T-helper 2 cell (primary cell): ENCODE data around the gene VWA3B.
"Not testable (repeated sequence)": the region's sequence is repeated elsewhere in the genome, so short reads cannot be mapped to it uniquely, and the experiment has no call there.

Experiments used
- DNase-seq, 5 experiments: peaks; one replicate each; pipeline versions ENCODE4 v3.0.0 to v3.0.0-alpha.2; 2012 to 2022
- total RNA-seq, 2 donors: gene quantifications; one replicate each; lab custom pipeline; 2026; lab: John Stamatoyannopoulos, UW

VWA3B gene, protein sequence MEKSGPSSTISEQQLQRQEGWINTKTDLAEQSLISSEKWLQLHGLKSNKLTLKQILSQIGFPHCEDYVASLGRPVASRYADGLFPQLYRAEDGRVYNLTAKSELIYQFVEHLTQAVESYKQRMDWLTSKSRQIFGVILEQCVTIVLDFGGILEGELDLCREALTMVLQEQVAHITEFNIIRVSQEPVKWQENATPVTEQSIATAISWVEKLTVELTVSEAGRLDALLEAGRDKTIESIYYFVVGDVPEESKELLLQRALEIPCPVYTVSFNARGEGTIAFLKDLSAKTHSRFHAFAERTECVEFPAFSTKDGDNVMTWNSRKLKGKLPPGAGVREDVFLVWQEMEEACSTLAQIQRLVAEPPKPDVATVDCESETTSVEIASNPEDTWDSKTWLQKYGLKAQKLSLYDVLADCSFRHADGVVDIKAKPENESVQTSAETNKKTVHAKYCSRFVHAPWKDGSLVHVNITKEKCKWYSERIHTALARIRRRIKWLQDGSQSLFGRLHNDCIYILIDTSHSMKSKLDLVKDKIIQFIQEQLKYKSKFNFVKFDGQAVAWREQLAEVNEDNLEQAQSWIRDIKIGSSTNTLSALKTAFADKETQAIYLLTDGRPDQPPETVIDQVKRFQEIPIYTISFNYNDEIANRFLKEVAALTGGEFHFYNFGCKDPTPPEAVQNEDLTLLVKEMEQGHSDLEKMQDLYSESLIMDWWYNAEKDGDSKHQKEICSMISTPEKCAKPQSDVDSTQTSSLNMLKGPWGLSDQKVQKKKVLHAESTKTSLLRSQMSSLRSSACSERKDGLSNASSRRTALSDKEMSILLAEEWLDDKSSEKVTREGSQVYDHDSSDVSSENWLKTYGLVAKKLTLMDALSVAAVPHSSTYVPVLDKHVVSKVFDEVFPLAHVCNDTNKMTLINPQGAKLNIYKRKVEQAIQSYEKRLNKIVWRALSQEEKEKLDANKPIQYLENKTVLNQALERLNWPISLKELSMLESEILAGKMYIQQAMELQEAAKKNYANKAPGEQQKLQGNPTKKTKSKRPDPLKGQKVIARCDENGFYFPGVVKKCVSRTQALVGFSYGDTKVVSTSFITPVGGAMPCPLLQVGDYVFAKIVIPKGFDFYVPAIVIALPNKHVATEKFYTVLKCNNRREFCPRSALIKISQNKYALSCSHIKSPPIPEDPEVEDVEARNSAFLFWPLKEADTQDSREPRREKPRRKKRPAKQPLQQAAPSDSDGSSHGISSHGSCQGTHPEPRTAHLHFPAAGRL (N-terminal part only)
- total RNA-seq: 0 reads per million in 2 donors

DNA sequence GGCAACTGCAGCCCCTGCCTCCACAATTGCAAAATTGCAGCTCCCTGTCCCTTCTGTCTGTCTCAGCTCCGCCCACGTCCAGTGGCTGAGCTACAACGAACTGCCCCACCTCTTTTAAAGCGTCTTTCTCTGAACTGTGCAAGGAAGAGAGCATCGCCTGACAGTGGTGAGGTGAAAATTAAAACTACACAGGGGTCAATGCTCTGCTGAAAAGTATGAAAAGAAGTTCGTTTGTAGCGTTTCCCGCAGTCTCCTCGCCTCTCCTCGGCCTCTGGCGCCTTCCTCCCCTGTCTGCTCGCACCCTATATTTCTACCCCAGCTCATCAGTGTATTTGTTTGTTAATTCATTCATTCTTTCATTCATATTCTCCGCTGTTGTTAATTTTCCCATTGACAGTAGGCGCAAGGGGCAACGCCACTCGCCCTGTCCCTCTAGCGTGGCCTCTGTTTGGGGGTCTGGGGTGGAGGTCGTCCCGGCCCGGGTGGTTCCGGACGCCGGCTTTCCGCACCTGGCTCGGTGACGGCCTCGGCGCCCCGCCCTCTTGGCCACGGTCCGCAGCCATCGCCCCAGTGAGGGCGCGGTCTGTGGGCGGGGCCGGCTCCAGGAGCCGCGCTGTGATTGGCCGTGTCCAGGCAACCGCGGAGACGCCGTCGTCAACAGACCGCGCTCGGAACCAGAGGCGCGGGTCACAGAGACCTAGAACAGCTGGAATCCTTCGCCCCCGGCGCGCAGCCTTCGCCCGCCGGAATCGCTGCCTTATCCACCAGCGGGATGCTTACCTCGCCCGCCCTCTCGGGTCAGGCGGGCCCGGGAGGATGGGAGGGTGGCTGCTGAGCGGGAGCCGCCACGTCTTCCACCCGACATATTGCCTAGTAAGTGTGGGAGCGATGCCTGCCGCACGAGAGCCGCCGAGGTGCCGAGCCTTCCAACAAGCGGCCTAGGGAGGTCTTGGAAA lies at the start of gene VWA3B:
TSS of gene VWA3B (plus strand) at position 677 of the 956 bp plus-strand sequence. CDS start 5,926 bp downstream, outside the sequence.
- DNase-seq: peak in 2 of 5 experiments; percentile 9 to 22

DNA sequence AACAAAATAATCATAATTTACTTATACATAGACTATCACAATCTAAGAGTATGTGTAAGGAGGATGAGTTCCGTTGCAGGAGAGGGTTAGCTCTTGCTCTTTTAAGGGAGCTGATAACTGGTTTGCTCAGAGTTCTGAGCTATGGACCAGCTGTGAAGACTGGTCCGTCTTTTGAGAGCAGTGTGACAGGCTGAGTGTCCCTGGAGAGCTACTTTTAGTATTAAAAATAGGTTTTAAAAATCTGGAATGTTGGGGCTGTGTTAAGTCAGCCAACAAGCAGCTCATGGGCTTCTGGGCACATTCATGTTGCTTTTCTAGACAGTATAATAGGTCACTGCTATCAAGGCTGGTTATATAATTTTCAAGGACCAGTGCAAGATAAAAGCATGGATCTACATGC lies 49.8 kb upstream of the VWA3B start:
- no peak for DNase-seq

DNA sequence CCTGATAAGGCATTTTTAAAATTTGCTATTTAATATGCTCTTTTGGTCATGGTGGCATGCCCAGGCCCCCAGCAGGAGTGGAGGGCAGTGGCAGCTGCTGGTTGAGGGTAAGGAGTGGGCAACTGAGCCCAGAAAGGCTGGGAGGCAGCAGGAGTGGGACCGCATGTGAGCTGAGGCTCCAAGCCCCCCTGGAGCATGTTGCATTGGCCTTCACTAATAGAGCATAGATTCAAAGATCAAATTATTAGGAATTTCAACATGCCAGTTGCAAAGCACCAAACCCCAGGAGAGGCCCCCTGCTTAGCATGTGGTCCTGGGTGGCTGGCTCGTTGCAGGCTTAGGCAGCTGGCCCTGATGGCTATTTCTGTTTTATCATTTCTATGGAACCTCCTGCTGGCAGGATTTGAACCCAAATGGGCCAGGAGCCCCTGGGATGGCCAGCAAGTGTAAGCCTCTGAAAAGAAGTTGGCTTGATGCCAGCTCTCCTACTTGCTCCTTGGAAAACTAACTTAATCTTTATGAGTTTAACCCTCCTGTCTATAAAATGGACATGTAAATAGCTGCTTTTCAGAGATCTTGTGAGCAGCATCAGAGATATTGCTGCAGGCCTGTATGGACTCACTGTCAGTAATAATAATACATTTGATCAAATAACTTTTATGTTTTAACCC lies 49.2 kb upstream of the VWA3B start:
- no peak for DNase-seq

DNA sequence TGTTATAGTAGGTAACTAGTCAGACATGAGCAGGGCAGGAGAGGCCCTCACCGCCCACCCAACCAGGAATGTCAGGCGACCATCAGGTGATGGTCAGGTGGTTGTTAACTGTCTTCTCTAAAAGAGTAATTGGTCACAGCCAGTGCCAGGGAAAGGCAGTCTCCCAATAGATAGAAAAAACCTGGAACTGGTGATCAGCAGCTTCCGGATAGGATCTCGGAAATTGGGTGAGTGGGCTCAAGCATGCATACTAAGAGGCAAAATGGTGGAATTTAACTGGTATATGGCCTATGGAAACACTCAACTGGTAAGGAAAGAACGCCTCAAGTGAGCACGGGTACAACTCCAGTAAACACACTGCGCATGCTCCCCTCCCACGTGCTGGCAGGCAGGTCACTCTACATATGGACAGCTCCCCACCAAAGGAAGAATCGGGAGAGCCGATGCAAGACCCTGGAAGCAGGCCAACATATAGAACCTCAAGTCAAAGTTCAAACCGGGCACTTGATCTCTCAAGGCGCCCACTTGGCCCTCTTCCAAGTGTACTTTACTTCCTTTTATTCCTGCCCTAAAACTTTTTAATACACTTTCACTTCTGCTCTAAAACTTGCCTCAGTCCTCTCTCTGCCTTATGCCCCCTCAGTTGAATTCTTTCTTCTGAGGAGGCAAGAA lies 47.7 kb upstream of the VWA3B start:
- DNase-seq: no peak

- no peak for DNase-seq
Observed at GRCh38 chr2:98040331-98040939, 46.5 kb upstream of the VWA3B start.

- no peak for DNase-seq
Observed at GRCh38 chr2:98043101-98043500, 43.9 kb upstream of the VWA3B start.

DNA sequence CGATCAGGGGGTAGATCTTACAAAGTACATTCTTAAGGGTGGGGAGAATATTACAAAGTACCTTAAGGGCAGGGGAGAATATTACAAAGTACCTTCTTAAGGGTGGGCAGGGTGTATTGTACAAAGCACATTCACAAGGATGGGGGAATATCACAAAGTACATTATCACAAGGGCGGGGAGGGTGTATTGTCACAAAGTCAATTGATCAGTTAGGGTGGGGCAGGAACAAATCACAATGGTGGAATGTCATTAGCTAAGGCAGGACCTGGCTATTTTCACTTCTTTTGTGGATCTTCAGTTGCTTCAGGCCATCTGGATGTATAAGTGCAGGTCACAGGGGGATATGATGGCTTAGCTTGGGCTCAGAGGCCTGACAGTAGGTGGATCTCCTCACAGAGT lies 42.2 kb upstream of the VWA3B start:
- DNase-seq: not testable (repeated sequence)

DNA sequence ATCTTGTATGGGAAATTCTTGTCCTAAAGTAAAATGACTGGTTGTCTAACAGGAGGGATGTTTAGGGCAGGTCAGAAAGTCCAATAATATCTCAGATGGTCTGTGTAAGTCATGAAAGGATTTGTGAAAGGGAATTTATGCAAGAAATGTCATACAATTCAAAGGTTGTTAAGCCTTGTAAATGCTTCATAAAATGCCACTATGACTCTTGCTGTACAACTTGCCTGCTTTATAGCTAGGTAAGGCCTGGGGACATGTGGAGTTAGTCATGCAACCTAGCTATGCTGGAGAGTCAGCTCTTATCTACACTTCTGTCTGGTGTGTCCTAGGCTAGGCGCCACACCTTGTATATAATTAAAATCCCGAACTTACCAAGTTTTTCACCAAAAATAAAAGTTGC lies 36.9 kb upstream of the VWA3B start:
- no peak for DNase-seq

DNA sequence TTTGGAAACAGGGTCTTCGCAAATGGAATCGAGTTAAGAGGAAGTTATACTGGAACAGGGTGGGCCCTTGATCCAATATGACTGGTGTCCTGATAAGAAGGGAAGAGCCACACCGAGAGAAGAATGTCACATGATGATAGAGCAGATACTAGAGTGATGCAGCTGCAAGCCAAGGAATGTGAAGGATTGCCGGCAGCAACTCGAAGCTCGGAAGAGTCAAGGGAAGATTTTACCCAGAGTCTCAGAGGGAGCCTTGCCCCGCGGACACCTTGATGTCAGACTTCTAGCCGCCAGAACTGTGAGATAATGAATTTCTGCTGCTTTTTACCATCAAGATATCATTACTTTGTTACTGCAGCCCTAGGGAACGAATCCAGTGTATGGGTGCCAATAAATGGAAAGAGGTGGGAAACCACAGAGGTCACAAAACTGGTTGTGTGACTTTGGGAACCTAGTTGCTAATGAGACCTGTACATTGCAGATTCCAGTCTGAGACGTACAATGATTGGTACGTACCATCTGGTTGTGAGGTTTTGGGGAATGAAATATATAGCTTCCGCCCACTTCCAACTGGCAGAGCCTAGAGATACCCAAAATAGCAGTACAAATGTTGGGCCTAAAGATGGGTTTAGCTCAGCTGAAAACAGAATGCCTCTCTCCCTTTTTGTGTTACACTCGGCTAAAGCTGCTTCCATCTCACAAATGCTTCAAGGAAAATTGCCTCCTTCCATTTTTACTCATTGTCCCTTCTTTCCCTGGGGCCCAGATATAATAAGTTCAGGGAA lies 28.6 kb upstream of the VWA3B start:
- no peak for DNase-seq

DNA sequence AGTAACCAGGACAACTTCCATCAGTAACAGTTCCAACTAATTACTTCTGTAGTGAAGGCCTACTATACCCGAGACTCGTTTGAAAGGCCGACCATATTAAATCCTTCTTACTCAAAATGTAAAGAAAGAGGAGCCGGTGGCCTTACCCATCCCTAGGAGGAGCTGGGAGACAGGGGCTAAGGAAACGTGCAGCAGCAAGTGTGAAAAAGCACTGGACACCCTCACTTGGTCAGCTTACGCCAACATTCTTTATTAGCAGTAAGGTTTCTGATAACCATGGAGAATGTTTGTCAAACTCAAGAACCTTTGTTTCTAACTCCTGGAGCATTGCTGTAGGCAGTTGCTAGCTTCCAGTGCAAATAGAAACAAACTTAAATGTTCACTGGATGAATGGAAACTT lies 26.7 kb upstream of the VWA3B start:
- no peak for DNase-seq

DNA sequence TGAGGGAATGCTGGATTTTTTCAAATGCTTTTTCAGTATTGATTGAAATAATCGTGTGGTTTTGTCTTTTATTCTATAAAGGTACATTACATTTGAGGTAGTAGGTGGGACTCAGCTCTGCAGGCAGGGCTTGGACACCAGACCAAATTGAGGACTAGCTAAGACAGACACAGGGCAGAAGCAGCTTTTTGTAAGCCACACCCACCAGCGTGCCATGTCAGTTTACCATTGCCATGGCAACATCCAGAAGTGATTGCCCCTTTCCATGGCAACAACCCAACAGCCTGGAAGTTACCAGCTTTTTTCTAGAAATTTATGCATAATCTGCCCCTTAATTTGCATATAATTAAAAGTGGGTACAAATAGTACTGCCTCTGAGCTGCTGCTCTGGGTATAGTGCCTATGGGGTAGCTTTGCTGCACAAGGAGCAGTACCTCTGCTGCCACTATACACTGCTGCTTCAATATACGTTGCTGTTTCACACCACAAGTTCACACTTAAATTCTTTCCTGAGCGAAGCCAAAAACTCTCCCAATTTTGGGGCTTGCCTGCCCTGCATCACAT lies 23.6 kb upstream of the VWA3B start:
- no peak for DNase-seq

GRCh38 chr2:98065808-98066207 lies 21.2 kb upstream of the VWA3B start:
- no peak for DNase-seq

- DNase-seq: no peak
Observed at GRCh38 chr2:98067160-98067559, 19.8 kb upstream of the VWA3B start.

GRCh38 chr2:98070081-98070480 lies 16.9 kb upstream of the VWA3B start:
- DNase-seq: no peak

DNA sequence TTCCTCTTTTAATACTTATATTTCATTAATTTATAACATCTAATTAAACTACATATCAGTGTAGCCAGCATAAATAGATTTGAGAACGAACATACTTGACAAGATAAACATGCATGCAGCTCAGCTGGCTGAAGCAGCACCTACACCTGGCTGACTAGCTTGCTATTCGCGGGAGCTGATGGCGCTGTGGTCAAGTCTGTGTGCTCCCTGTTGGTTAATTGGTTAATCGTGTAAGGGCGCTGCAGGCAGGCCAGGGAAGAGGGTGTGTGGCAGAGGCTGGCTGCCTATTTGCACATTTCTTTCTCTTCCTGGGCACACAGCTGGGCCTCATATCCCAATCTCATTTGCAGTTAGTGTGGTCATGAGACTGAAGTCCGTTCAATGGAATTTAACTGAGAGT lies 14.5 kb upstream of the VWA3B start:
- DNase-seq: no peak

DNA sequence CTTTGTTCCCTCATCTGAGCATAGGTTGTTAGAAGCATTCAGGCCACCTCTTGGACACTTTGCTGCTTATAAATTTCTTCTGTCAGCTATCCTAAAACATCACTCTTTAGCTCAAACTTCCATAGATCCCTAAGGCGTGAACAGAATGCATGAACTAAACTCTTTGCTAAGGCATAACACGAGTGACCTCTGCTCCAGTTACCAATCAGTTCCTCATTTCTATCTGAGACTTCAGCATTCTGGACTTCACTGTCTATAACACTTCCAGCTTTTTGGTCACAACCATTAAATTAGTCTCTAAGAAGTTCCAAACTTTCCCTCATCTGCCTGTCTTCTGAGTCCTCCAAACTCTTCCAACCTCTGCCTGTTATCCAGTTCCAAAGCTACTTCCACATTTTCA lies 8.3 kb upstream of the VWA3B start:
- DNase-seq: no peak

DNA sequence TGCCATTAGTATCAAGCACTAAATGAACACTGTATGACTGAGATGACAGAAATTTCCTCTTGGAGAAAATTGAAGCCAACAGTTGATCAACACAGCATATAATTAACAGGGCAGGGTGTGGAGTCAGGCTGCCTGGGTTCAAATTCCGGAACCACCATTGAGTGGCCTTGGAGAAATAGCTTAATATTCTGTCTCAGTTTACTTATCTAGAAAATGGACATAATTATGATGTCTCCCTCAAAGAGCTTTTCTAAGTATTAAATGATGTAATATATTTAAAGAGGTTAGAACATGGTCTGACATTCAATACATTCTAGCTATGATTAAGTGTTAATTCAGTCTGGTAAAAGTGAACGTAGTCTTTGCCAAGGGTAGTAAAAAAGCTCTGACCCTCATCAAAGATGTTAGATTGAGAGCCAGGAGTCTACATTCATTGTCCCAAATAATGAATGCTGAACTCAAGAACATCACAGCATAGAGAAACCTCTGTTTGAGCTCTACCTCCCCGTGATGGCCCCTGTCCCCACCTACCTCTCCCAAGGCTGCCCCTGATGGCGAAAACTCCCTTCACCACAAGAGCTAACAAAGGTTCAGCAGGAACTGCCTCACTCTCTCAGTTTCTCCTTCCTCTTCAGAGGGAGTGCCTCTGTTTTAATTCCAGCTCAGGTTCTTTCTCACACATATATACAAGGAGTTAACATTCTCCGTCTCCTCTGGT lies 2.7 kb upstream of the VWA3B start:
- DNase-seq: no peak

DNA sequence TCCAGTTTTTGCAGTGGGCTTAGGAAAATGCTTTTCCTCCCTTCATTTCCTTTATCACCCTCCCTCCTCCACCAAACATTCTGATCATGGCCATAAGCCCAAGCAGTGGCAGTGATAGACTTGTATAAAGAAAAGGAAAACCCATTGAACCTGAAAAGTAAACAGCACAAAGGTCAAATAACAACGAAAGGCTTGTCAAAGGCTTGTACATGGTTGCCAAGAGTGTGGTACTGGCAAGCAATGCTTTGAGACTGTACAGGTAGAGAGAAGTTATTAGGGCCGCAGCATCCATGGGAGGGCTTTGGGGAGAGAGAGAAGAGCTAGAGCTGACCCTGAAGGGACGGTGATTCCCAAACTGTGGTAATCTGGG lies 2.1 kb upstream of the VWA3B start:
- no peak for DNase-seq
